ENCODE measurements around the gene TUBB. TPM values are rescaled to one million over a fixed set of nuclear protein-coding genes. Genes with fewer than 3 reads are reported as not detected.

TUBB gene
- total and polyA plus RNA-seq, 2 of the 8 experiments (the other 6 are each of a cell fraction or from before 2014, with no cell fraction given), result 1,880 to 3,022 TPM

GRCh38 chr6:30709101-30709868 is 10.9 kb upstream of the TUBB start (continued):
- no peak for TF ChIP-seq CHD7 (IDR thresholded peaks at IDR 0.05; ENCODE audit: insufficient replicate concordance, low read length)
- TF ChIP-seq E2F6 (IDR thresholded peaks at IDR 0.05), result no peak
- TF ChIP-seq EP300 (IDR thresholded peaks at IDR 0.05; ENCODE audit: borderline replicate concordance in 1 of 2, low read depth in 2 of 2, low read length in 2 of 2), result no peak
- TF ChIP-seq SIN3A (conservative IDR thresholded peaks at IDR 0.05 in 1 of 2, IDR thresholded peaks at IDR 0.05 in 1 of 2; ENCODE audit: low read depth in 1 of 2, low read length in 2 of 2), result no peak
- TF ChIP-seq USF2 (IDR thresholded peaks at IDR 0.05; ENCODE audit: low read length), result no peak
- no peak for TF ChIP-seq TCF12 (IDR thresholded peaks at IDR 0.05; ENCODE audit: low read depth, low read length)
